SK-N-MC (cell line): ENCODE data around the gene UBR2.

Experiments
- EZH2 ChIP-seq: fragments of 200-600 bp; sonication (generic); IDR thresholded peaks from one replicate; pipeline ENCODE4 v1.6.1; 2017; ENCODE audit warnings: antibody characterized with exemption
- POLR2AphosphoS5 ChIP-seq: IDR thresholded peaks from 2 replicates; pipeline ENCODE4 v1.6.1; 2012; ENCODE audit warnings: mild to moderate bottlenecking, low read depth, low read length, borderline replicate concordance

GRCh38 chr6:42637681-42638080 is 73.9 kb downstream of the UBR2 start:
- TF ChIP-seq EZH2, result no peak
- TF ChIP-seq POLR2AphosphoS5, result no peak
